ENCODE data around the gene PREB.
"Not testable (repeated sequence)": the region's sequence is repeated elsewhere in the genome, so short reads cannot be mapped to it uniquely, and the experiment has no call there.

PREB gene

DNA sequence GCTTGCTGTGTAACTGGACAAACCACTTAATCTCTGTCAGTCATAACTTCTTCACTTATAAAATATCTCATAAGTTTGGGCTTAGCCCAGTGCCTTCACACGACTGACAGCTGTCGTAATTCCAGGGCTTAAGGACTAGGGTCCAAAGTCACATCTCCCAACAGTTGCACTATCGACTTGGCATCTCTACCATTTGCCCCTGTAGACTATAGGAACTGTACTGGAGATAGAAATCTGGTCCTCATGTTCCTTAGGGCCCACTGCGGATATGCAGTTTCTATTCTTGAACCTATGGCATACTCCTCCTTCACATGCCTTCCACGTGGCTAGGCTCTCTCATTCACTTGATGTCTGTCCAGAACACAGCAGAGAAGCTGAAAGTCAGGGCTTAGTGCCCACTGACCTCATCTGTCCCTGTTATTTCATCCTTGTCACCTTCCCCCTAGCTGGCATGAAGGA, 8.2 kb downstream of the PREB start:
- no peak for DNase-seq (ENCODE audit: low read depth in 2 of 2)

DNA sequence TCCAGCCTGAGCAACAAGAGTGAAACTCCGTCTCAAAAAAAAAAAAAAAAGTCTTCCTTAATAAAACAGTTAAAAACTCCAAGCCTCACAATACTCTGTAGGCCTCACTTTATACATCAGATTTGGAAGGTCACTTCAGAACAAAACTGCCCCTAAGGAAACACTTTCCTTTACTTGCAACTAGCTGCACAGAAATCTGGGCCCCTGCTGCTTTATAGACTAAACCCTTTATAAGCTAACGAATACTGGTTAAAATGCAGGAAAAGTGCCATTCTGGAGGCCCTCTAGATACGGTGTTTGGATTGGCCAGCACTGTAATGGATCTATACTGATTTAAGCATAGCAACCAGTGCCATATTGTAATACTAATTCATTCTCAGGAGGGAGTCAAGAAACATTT, 9.3 kb downstream of the PREB start:
- DNase-seq (ENCODE audit: low read depth in 2 of 2) = no peak

DNA sequence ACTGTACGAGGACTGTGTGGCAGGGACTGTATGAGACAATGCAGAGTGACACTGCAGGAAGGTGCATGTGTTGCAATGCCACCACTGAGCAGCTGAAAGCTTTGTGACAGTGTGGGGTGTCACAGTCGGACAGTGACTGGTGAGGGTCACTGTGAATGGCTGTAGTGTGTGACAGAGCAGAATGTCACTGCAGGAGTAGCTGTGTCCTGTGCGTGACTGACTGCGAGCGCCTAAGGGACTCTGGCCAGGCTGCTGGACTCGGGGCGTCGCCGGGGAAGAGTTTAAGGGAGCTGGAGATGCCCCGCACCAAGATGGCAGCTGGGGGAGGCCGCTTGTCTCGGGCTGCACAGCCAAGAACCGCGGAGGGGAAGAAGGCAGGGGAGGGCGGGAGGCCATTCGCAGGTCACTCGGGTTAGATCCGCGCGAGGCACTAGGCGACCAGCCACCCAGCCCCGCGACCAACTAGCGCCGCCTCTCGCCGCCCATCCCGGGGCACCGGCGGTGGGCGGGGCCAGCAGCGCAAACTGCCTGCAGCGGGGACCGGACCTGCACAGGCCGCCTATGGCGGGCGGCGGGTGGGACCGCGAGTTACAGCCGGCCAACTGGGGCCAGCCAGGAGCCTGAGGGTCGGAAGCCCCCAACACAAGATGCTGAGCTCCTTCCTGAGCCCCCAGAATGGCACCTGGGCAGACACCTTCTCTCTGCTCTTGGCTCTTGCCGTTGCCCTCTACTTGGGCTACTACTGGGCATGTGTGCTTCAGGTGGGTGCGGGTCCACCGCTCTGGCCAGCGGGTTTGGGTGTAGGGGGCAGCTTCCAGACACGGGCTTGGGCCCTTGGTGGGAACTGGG, 10.9 kb downstream of the PREB start, which contains the start of gene ABHD1:
Gene ABHD1, plus strand, starts transcription at position 514 of the 849 bp plus-strand sequence. Its CDS starts 134 bp downstream, at position 648.
- DNase-seq (ENCODE audit: low read depth in 2 of 2) = no peak

DNA sequence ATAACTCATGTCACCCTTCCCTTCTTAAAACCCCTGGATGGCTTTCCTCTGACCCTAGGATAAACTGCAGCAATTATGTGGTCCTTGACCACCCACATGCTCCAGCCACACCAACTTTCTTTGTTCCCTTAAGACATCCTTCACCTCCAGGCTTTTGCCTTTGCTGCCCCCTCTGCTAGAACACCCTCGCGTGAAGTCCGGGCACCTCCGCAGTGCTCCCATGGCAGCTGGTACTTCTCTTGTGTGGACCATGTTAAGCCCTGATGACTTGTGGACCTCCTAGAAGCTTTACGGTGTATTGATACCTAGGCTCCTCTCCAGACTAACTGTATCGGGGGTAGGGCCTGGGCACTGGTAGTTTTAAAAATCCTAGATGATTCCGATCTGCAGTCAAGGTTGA, 11.6 kb downstream of the PREB start:
- no peak for DNase-seq (ENCODE audit: low read depth in 2 of 2)

DNA sequence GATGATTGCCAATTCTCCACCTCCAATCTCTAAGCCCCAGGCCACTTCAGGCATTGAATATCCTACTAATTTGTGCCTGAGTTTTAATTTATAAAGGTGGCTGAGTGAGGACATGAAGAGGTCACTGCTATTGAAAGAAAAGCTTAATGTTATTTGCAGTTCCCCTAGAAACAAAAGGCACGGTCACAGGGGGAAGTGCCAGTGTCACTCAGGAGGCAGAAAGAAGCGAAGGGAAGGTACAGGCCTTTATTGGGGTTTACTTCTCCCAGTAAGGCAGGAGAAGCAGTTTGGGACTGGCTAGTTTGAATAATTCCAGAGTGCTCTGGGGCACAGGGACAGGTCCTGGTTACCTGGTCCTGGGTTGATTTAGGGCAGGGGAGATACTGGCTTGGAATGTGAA, 12.5 kb downstream of the PREB start:
- DNase-seq (ENCODE audit: low read depth in 2 of 2) = no peak

DNA sequence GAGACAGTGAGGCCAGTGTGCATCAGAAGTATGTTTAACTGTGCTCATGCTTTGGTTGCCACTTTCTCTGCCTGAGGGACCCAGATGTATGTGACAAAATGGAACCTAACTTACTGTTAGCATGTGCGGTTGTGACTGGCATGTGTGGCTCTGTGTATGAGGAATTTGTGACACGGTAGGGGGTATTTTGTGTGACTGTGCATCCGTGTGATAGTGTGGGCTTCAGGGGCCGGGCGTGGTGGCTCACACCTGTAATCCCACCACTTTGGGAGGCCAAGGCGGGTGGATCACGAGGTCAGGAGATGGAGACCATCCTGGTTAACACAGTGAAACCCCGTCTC, 15.1 kb downstream of the PREB start:
- not testable (repeated sequence) for DNase-seq (ENCODE audit: low read depth in 2 of 2)

DNA sequence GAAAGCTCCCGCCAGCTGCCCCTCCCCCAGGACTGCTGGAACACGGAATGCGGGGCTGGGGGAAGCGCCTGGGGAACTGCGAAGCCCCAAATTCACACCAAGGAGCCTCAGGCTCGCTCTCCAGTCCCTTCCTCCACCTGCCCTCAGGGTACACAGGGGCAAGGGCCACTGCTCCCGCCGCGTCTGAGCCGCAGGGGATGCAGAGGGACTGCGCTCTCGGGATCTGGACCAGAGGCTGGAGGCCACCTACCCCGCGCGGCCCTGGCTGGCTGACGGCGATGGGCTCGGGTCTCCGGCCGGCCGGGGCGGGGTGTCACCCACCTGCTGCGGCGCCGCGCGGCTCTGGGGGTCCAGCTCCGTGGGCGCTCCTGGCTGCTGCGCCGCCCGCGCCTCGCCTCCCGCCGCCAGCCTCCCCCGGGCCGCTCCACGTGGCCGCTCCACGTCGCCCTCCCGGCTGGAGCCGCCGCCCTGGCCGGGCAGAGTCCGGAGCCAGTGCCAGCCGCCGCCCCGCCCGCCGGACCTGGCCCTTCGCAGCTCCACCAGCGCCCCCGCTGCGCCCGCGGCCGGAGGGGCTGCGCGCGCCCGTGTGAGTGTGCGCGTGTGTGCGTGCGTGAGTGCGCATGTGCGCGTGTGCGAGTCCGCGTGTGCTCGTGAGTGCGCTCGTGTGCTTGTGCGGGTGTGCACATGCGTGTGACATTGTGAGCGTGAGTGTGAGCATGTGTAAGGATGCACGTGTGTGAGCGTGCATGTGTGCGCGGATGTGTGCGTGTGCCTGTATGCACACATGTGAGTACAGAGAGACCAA, 15.7 kb downstream of the PREB start, which contains the start of gene CGREF1:
Gene CGREF1, minus strand, starts transcription at position 604 of the 805 bp plus-strand sequence. CDS start 14,762 bp downstream, outside the sequence.
- no peak for DNase-seq (ENCODE audit: low read depth in 2 of 2)

DNA sequence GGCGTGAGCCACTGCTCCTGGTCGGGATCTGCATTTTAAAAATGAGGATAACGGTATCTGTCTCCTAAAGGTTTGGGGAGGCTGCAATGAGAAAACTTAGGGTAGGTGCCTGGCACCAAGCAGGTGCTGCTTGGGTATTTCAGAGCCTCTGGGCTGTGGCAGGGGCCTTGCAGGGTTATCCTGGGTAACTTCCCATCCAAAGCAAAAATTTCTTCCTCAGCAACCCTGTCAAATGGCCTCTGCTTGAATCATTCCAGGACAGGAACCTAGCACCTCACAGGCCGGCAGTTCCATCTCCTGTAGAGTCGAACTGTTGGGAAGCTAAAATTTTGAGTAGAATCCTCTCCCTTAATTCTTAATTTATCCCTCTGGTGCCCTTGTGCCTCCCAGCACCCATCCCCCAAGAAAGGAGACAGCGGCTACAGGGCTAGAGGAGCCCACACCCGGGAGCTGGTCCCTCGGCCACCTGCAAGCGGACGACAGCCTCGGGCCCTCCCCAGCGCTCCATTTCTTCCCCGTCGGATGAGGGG, 16.4 kb downstream of the PREB start:
- DNase-seq (ENCODE audit: low read depth in 2 of 2) = no peak

DNA sequence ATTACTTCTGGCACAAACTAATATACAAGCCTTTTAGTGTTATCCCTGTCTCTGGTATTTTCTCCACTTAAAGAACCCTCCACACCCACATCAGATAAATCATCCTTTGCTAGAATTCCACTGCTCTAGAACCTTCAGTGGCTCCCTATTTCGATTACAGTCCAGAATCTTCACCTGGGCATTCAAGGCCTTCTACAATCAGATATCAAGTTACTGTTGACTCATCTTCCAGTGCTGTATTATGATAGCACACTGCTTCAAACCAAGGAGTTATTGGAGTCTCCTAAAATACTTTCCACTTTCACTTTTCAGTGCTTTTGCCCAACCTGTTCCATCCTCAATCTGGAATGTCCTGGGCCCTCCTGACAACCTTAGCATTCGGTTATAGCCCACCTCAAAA, 18.9 kb downstream of the PREB start:
- no peak for DNase-seq (ENCODE audit: low read depth in 2 of 2)

DNA sequence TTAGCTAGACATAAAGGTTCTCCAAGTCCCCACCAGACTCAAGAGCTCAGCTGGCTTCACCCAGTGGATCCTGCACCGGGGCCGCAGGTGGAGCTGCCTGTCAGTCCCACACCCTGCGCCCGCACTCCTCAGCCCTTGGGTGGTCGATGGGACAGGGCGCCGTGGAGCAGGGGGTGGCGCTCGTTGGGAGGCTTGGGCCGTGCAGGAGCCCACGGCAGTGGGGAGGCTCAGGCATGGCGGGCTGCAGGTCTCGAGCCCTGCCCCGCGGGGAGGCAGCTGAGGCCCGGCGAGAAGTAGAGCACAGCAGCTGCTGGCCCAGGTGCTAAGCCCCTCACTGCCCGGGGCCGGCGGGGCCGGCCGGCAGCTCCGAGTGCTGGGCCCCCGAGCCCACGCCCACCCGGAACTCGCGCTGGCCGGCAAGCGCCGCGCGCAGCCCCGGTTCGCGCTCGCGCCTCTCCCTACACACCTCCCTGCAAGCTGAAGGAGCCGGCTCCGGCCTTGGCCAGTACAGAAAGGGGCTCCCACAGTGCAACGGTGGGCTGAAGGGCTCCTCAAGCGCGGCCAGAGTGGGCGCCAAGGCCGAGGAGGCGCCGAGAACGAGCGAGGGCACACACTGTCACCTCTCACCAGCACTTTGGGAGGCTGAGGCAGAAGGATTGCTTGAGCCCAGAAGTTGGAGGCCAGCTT, 22.9 kb downstream of the PREB start:
- not testable (repeated sequence) for DNase-seq (ENCODE audit: low read depth in 2 of 2)

DNA sequence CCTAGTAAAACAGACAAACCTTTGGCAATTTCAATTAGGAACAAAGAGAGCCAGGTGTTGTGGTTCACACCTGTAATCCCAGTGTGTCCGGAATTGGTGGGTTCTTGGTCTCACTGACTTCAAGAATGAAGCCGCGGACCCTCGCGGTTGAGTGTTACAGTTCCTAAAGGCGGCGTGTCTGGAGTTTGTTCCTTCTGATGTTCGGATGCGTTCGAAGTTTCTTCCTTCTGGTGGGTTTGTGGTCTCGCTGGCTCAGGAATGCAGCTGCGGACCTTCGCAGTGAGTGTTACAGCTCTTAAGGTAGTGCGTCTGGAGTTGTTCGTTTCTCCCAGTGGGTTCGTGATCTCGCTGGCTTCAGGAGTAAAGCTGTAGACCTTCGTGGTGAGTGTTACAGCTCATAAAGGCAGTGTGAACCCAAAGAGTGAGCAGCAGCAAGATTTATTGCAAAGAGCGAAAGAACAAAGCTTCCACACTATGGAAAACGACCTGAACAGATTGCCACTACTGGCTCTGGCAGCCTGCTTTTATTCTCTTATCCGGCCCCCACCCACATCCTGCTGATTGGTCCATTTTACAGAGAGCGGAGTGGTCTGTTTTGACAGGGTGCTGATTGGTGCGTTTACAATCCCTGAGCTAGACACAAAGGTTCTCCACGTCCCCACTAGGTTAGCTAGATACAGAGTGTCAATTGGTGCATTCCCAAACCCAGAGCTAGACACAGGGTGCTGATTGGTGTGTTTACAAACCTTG, 23.7 kb downstream of the PREB start:
- not testable (repeated sequence) for DNase-seq (ENCODE audit: low read depth in 2 of 2)

DNA sequence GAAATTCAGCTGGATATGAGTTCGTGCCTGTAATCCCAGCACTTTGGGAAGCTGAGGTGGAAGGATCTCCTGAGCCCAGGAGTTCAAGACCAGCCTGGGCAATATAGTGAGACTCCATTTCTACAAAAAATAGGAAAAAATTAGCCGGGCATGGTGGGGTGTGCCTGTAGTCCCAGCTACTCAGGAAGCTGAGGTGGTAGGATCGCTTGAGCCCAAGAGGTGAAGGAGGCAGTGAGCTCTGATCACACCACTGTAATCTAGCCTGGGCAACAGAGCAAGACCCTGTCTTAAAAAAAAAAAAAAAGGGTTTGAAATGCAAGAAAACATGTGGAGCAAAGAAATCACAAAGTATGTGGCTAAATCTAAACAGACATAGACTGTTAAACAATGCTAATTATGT, 25.4 kb downstream of the PREB start:
- DNase-seq (ENCODE audit: low read depth in 2 of 2) = no peak

DNA sequence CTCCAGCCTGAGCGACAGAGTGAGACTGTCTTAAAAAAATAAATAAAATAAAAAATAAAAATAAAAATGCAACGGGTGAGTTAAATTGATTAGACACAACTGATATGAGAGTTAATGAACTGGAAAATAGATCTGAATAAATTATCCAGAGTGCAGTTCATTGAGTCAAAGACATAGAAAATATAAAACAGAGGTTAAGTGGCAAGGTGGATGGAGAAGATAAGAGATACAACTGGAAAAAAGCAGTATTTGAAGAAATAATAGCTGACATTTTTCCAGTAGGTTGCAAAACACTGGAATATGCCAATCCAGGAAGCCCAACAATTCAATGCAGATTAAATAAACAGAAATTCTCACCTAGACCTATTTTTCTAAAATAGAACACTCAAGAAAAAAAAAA, 26.2 kb downstream of the PREB start:
- no peak for DNase-seq (ENCODE audit: low read depth in 2 of 2)

DNA sequence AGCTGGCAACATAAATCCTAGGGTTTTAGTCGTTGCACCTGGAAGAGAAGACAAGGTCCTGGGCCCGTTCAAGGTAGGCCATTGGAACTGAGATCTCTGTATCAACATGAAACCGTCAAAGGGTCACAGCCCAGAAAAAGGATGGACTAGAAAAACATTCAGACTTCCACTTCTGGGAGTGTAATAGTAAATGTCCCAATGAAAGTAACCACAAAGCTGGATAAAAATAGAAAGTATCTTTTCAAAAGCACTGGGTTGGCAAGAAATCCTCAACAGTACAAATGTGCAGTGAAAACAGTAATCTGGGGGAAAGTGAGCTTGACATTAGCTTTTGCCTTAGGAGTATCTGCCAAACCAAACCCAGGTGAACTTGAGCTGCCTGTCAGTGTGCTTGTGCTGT, 28.5 kb downstream of the PREB start:
- DNase-seq (ENCODE audit: low read depth in 2 of 2) = no peak

DNA sequence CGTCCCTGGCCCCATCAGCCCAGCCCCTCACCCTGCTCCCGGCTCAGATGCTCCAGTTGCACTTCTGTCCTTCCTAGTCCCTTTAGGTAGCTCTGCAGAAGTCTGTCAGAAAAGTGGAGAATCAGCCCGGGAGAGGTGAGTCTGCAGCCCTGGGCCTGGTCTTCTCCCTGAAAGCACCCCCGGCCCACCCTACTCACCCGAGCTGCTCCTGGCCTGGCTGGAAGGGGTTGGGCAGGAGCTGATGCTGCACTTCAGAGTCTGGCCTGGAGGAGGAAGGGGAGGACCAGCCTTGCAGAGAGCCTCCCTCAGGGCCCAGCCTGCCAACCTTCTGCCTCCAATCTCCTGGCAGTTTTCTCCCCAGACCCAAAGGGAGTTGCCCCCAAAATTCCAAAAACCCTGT, 32.1 kb downstream of the PREB start:
- DNase-seq (ENCODE audit: low read depth in 2 of 2) = no peak

DNA sequence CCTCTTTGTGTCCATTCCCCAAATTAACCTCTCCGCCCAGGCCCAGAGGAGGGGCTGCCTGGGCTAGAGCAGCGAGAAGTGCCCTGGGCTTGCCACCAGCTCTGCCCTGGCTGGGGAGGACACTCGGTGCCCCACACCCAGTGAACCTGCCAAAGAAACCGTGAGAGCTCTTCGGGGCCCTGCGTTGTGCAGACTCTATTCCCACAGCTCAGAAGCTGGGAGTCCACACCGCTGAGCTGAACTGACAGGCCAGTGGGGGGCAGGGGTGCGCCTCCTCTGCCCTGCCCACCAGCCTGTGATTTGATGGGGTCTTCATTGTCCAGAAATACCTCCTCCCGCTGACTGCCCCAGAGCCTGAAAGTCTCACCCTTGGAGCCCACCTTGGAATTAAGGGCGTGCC, 34.4 kb downstream of the PREB start:
- DNase-seq (ENCODE audit: low read depth in 2 of 2) = no peak

DNA sequence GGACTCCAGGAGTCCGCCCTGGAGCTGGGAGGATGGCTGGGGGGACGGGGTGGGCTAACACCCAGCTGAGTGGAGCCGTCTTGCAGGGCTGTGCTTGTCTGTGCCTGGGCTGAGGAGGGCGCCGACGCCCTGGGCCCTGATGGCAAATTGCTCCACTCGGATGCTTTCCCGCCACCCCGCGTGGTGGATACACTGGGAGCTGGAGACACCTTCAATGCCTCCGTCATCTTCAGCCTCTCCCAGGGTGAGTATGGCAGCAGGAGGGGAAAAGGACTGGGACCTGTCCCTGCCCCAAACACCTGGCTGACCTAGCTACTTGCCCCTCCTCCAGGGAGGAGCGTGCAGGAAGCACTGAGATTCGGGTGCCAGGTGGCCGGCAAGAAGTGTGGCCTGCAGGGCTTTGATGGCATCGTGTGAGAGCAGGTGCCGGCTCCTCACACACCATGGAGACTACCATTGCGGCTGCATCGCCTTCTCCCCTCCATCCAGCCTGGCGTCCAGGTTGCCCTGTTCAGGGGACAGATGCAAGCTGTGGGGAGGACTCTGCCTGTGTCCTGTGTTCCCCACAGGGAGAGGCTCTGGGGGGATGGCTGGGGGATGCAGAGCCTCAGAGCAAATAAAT, 35.0 kb downstream of the PREB start:
- DNase-seq (ENCODE audit: low read depth in 2 of 2) = no peak

DNA sequence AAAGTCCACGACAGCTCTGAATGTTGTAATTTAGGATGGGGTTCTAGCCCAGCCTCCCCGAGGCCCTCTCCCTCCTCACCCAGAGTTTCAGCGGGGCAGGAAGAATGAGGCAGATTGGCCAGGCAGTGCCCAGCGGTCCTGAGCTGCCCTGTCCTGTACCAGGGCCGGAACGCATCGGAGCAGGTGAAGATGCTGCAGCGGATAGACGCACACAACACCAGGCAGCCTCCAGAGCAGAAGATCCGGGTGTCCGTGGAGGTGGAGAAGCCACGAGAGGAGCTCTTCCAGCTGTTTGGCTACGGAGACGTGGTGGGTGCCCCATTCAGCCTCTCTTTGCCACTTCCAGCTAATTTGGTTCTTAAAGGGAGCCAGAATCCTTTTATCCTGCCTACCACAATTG, 37.1 kb downstream of the PREB start:
- no peak for DNase-seq (ENCODE audit: low read depth in 2 of 2)

DNA sequence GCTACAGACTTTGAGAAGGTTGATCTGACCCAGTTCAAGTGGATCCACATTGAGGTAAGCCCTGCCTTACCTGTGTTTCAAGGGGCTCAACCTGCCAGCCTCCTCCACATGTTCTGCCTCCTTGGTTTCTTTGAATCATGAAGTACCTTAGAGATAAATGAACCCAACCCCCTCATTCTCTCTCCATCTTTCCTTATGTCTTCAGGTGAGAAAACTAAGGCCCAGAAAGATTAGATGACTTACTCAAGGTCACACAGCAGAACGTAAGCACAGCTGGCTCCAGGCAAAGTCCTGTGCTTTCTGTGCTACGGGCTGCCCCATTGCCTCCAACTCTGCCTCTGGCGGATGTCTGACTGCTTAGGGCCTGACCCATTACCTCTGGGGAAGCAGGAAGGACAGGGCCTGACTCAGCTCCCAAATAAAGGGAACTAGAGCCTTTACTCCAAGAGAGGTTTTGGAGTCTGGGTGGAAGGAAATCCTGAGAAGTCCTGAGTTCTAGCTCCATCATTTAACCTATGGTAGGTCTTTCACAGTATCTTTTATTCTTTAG, 37.6 kb downstream of the PREB start:
- DNase-seq (ENCODE audit: low read depth in 2 of 2) = no peak

Data from stimulated activated CD4-positive, alpha-beta T cell treated with anti-CD3 and anti-CD28 coated beads, Interleukin-1b, Interleukin-23, amount 100 ng/mL, for 1 hour (primary cell).